CD8-positive, alpha-beta memory T cell (primary cell): ENCODE measurements around the gene UROD. TPM values are rescaled to one million over a fixed set of nuclear protein-coding genes. Genes with fewer than 3 reads are reported as not detected.

Experiments
- CTCF ChIA-PET: fragments of 350-600 bp; sonication (Branson Sonifier 250); formaldehyde crosslinking; loops from one replicate; lab custom pipeline; 2021; ENCODE audit warnings: antibody characterized with exemption; lab: Charles Lee
- POLR2A ChIA-PET: fragments of 350-600 bp; sonication (Branson Sonifier 250); formaldehyde crosslinking; loops from one replicate; lab custom pipeline; 2021; ENCODE audit warnings: antibody characterized with exemption; lab: Charles Lee
- DNase-seq, 5 donors: peaks; one replicate each; pipeline versions ENCODE4 v3.0.0 to v3.0.0-alpha.2; 2020 to 2022; ENCODE audit warnings: mixed read lengths in 1 of 5
- H3K27ac ChIP-seq: one replicate; pipeline ENCODE4 v1.7.0; 2013; ENCODE audit warnings: low read depth, mild to moderate bottlenecking, low read length, moderate library complexity
- H3K27me3 ChIP-seq: 2 replicates; pipeline ENCODE4 v1.7.0; 2013; ENCODE audit warnings: low read length, mild to moderate bottlenecking; ENCODE audit not compliant: insufficient read depth, poor library complexity, severe bottlenecking
- H3K36me3 ChIP-seq: 2 replicates; pipeline ENCODE4 v1.7.0; 2013; ENCODE audit warnings: mild to moderate bottlenecking, low read length, moderate library complexity; ENCODE audit not compliant: insufficient read depth
- H3K4me1 ChIP-seq: 2 replicates; pipeline ENCODE4 v1.7.0; 2013; ENCODE audit warnings: mild to moderate bottlenecking, low read length, moderate library complexity; ENCODE audit not compliant: insufficient read depth
- H3K4me3 ChIP-seq: 2 replicates; pipeline ENCODE4 v1.7.0; 2013; ENCODE audit warnings: mild to moderate bottlenecking, low read length
- H3K9me3 ChIP-seq: 2 replicates; pipeline ENCODE4 v1.7.0; 2013; ENCODE audit warnings: mild to moderate bottlenecking, low read length
- H3K27ac Mint-ChIP-seq, 8 donors: one replicate each; pipeline ENCODE4 v1.8.0; 2020 to 2021; ENCODE audit warnings: mixed read lengths in 8 of 8, mild to moderate bottlenecking in 6 of 8, inconsistent platforms in 3 of 8, moderate library complexity in 3 of 8
- H3K27me3 Mint-ChIP-seq, 2 donors: one replicate each; pipeline ENCODE4 v1.8.0; 2020 to 2021; ENCODE audit warnings: mixed read lengths in 2 of 2, mild to moderate bottlenecking in 1 of 2, moderate library complexity in 1 of 2
- H3K36me3 Mint-ChIP-seq, 3 donors: one replicate each; pipeline ENCODE4 v1.8.0; 2020 to 2021; ENCODE audit warnings: mixed read lengths in 3 of 3, inconsistent platforms in 1 of 3, mild to moderate bottlenecking in 1 of 3
- H3K4me1 Mint-ChIP-seq, 3 donors: one replicate each; pipeline ENCODE4 v1.8.0; 2020 to 2021; ENCODE audit warnings: mixed read lengths in 3 of 3, inconsistent platforms in 1 of 3, mild to moderate bottlenecking in 1 of 3
- H3K4me3 Mint-ChIP-seq, 7 donors: one replicate each; pipeline ENCODE4 v1.8.0; 2020 to 2021; ENCODE audit warnings: mixed read lengths in 7 of 7, mild to moderate bottlenecking in 6 of 7, moderate library complexity in 4 of 7, inconsistent platforms in 2 of 7
- H3K9me3 Mint-ChIP-seq, 5 donors: one replicate each; pipeline ENCODE4 v1.8.0; 2020 to 2022; ENCODE audit warnings: mixed read lengths in 5 of 5, mild to moderate bottlenecking in 3 of 5, moderate library complexity in 2 of 5, inconsistent platforms in 1 of 5
- polyA plus RNA-seq: library from polyadenylated mRNA; unstranded; fragments of 300-500 nt; fragmentation: Illumina TruSeq; gene quantifications from one replicate; pipeline ENCODE4 v1.2.3, GENCODE V29; 2021
- total RNA-seq, 2 experiments: library from RNA; stranded (reverse); gene quantifications; one replicate each; pipeline ENCODE4 v1.2.3, GENCODE V29; 2021

Gene UROD
- total and polyA plus RNA-seq, 3 experiments from 2014 or later: 62.9 to 92.4 (median 89.9) TPM

DNA sequence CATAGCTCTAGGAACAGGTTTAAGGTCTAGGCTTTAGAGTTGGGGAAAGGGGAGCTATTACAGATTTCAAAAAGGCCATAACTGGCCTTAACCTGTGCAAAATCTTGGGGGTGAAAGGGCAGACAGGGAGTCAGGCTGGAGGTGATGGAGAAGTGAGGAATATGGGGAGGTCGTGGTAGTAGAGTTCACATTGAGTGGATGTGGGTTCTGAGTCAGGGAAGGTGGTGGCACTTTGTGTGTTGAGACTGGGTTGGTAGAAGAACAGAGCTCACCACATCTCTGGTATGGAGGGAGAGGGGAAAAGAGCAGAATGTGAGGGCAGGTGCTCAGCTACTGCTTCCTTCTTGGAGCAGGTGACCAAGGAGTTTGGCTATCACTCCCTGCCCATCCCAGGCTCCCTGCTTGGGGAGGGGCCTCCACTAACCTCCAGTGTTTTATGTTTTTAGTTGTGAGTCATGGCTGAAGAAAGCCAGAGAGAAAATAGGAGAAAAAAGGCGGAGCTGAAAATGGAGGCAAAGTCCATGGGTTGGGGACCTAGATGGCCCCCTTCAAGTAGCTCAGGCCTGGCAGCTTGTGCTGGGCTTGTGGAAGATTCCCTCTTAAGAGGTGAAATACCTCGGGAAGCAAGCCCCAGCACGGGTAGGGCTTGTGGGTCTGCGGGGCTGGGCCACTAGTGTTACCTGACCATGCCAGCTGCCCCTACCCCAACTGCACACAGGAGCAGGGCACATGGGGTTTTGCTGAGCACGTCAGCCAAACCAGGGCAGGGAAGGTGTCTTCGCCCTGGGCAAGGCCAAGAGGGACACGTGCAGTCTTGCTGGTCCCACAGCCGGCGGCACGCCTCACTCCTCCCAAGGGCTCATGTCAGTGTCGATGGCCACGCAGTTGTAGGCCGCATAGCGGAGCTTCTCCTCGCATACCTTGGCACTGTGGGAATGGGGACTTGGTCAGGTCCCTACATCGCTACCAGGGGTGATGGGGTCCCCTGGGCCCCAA, 9.1 kb upstream of the UROD start:
- Histone ChIP-seq H3K4me3 (no peak overlapping the region), H3K27me3 (no peaks in the 10 kb centered on the region), H3K27ac (no peak overlapping the region), H3K4me1 (no peaks in the 10 kb centered on the region), H3K9me3 (no peaks in the 10 kb centered on the region), H3K36me3 (peaks cover 45% of the 10 kb centered on the region)
- peak overlapping the region in 1 of 7 donors; percentile 82 for H3K4me3 Mint-ChIP-seq
- POLR2A ChIA-PET: interaction anchor here (1.2 kb wide), 1 partner anchor 9 kb away, joined by 3 read pairs; the partner anchor contains the start of gene HECTD3
- DNase-seq: no peak
- H3K27ac Mint-ChIP-seq: peak overlapping the region in 4 of 8 donors; percentile 1 to 87 (median 12)
- H3K4me1 Mint-ChIP-seq: peaks cover 4 to 12% (median 5%) of the 10 kb centered on the region in 3 donors
- peaks cover 0 to 3% of the 10 kb centered on the region in 2 donors for H3K27me3 Mint-ChIP-seq
- CTCF ChIA-PET: interaction anchor here (0.9 kb wide), 1 partner anchor 14 kb away, joined by 3 read pairs; no protein-coding TSS in a partner anchor
- peaks cover 5 to 69% (median 29%) of the 10 kb centered on the region in 3 donors for H3K36me3 Mint-ChIP-seq
- H3K9me3 Mint-ChIP-seq: no peaks in the 10 kb centered on the region

DNA sequence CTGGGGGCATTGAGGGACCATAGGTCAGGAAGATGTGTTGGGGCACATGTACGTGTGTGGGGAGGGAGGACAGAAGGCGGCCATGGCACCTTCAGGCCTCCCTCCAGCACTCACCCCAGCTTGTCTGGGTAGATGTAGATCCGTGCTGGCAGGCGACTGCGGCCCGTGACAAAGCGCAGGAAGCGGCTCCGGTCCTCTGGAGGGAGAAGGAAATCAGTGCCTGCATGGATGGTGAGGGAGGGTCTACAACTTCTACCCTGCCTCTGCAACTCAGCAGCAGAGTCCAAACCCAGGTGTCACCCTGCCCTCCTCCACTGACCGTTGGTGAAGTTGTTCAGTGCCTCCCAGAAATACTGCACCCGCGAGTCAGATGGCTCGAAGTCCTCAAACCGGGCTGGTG, 8.3 kb upstream of the UROD start:
- H3K36me3 Mint-ChIP-seq: peaks cover 5 to 77% (median 30%) of the 10 kb centered on the region in 3 donors
- H3K9me3 ChIP-seq: no peaks in the 10 kb centered on the region
- ChIA-PET CTCF (interaction anchor here (0.9 to 1.5 kb wide), 2 partner anchors 10 to 15 kb away, joined by 3 to 8 read pairs; no protein-coding TSS in a partner anchor), POLR2A (no interaction called here)
- no peak overlapping the region for H3K4me3 ChIP-seq
- H3K27ac Mint-ChIP-seq: peak overlapping the region in 1 of 8 donors; percentile 23
- peak overlapping the region in 1 of 7 donors; percentile 82 for H3K4me3 Mint-ChIP-seq
- H3K9me3 Mint-ChIP-seq: no peaks in the 10 kb centered on the region
- peaks cover 5 to 17% (median 12%) of the 10 kb centered on the region in 3 donors for H3K4me1 Mint-ChIP-seq
- H3K27me3 ChIP-seq: no peaks in the 10 kb centered on the region
- DNase-seq: no peak
- H3K4me1 ChIP-seq: no peaks in the 10 kb centered on the region
- peaks cover 0 to 3% of the 10 kb centered on the region in 2 donors for H3K27me3 Mint-ChIP-seq
- peaks cover 53% of the 10 kb centered on the region for H3K36me3 ChIP-seq
- H3K27ac ChIP-seq: no peak overlapping the region

GRCh38 chr1:45004281-45004920, 7.7 kb upstream of the UROD start:
- no peak overlapping the region for H3K4me3 ChIP-seq
- no peak overlapping the region for H3K27ac ChIP-seq
- H3K27me3 Mint-ChIP-seq: peaks cover 0 to 3% of the 10 kb centered on the region in 2 donors
- no peaks in the 10 kb centered on the region for H3K9me3 Mint-ChIP-seq
- H3K27ac Mint-ChIP-seq: peak overlapping the region in 5 of 8 donors; percentile 9 to 84 (median 32)
- H3K9me3 ChIP-seq: no peaks in the 10 kb centered on the region
- DNase-seq: no peak
- H3K4me1 ChIP-seq: peaks cover 2% of the 10 kb centered on the region
- ChIA-PET CTCF (interaction anchor here (0.7 to 1.5 kb wide), 2 partner anchors 10 to 18 kb away, joined by 3 to 8 read pairs; partner anchors contain the start of gene EIF2B3), POLR2A (no interaction called here)
- no peaks in the 10 kb centered on the region for H3K27me3 ChIP-seq
- peaks cover 59% of the 10 kb centered on the region for H3K36me3 ChIP-seq
- H3K36me3 Mint-ChIP-seq: peaks cover 5 to 84% (median 30%) of the 10 kb centered on the region in 3 donors
- peak overlapping the region in 1 of 7 donors; percentile 18 for H3K4me3 Mint-ChIP-seq
- peaks cover 9 to 24% (median 19%) of the 10 kb centered on the region in 3 donors for H3K4me1 Mint-ChIP-seq

DNA sequence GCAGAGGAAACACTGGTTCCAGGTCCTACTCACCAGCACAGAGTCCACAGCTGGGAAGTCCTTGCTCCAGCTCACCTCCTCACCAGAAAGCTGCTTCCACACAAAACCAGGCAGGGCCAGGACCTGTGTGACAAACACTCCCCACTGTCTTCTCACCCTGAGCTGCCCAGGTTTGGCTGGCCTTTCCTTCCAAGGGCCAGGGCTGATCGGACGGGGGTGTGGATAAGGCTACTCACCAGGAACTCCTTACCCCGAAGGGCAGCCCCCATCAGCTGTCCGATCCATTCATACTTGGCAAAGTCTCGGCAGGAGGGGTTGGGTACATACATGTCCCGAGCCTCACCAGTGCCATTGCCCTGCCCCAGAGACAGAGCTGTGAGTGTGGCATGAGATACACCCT, 6.3 kb upstream of the UROD start:
- no peak overlapping the region for H3K27ac ChIP-seq
- Mint-ChIP-seq H3K27me3 (peaks cover 0 to 3% of the 10 kb centered on the region in 2 donors), H3K4me1 (peaks cover 18 to 30% (median 28%) of the 10 kb centered on the region in 3 donors), H3K36me3 (peaks cover 5 to 94% (median 30%) of the 10 kb centered on the region in 3 donors), H3K9me3 (no peaks in the 10 kb centered on the region), H3K4me3 (peak overlapping the region in 1 of 7 donors; percentile 84), H3K27ac (peak overlapping the region in 2 of 8 donors; percentile 29 to 63)
- ChIA-PET POLR2A (no interaction called here), CTCF (interaction anchor here (0.8 to 1.4 kb wide), 2 partner anchors 298 to 487 kb away, joined by 3 to 4 read pairs; no protein-coding TSS in a partner anchor)
- no peaks in the 10 kb centered on the region for H3K27me3 ChIP-seq
- H3K4me1 ChIP-seq: peaks cover 12% of the 10 kb centered on the region
- no peaks in the 10 kb centered on the region for H3K9me3 ChIP-seq
- no peak overlapping the region for H3K4me3 ChIP-seq
- H3K36me3 ChIP-seq: peaks cover 60% of the 10 kb centered on the region
- no peak for DNase-seq

DNA sequence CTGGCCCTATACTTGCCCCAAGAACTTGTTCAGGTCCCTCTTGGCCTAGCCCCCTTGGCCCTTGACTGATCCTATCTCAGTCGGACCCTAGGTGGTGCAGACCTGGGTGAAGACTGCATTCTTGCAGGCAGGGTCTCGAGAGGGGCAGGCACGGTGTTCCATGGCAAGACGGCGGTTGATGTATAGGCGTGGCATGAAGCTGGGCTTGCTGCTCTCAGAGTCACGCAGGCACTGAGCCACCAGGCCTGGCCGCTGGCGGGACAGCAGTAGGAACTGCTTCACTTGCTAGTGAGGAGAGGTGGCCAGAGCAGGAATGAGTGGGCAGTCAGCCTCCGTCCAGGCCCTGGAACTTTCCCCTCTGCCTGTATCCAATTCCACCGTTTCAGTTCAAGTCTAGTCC, 4.7 kb upstream of the UROD start:
- Histone ChIP-seq H3K36me3 (peaks cover 60% of the 10 kb centered on the region), H3K27ac (no peak overlapping the region), H3K27me3 (no peaks in the 10 kb centered on the region), H3K9me3 (no peaks in the 10 kb centered on the region), H3K4me3 (no peak overlapping the region), H3K4me1 (peaks cover 20% of the 10 kb centered on the region)
- peaks cover 0 to 3% of the 10 kb centered on the region in 2 donors for H3K27me3 Mint-ChIP-seq
- H3K36me3 Mint-ChIP-seq: peaks cover 5 to 84% (median 27%) of the 10 kb centered on the region in 3 donors
- POLR2A ChIA-PET: no interaction called here
- peaks cover 26 to 40% (median 38%) of the 10 kb centered on the region in 3 donors for H3K4me1 Mint-ChIP-seq
- peak overlapping the region in 1 of 8 donors; percentile 17 for H3K27ac Mint-ChIP-seq
- CTCF ChIA-PET: no interaction called here
- DNase-seq: no peak
- H3K9me3 Mint-ChIP-seq: no peaks in the 10 kb centered on the region
- peak overlapping the region in 1 of 7 donors; percentile 56 for H3K4me3 Mint-ChIP-seq

DNA sequence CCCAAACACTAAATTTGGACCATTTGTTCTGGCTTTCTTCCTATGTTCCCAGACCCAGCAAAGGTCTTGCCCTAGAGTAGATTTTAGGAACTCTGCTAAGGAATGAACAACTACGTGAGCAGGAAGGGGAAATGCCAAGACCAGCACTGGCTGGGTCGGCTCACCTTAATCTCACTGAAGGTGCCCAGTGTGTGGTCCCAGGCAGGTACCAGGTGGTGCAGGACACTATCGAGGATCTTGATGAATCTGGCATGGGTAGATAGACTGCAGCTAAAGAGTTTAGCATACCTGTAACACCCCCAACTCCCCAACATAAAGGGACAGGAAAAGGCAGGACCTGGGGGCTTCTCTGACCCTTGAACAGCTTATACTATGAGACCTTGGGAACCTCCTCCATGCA, 4.0 kb upstream of the UROD start:
- Histone ChIP-seq H3K36me3 (peaks cover 55% of the 10 kb centered on the region), H3K9me3 (no peaks in the 10 kb centered on the region), H3K4me3 (no peak overlapping the region), H3K27ac (no peak overlapping the region), H3K4me1 (peaks cover 28% of the 10 kb centered on the region), H3K27me3 (no peaks in the 10 kb centered on the region)
- Mint-ChIP-seq H3K4me3 (peak overlapping the region in 4 of 7 donors; percentile 7 to 56 (median 38)), H3K36me3 (peaks cover 0 to 76% (median 23%) of the 10 kb centered on the region in 3 donors), H3K4me1 (peaks cover 27 to 48% (median 46%) of the 10 kb centered on the region in 3 donors), H3K27ac (peak overlapping the region in 3 of 8 donors; percentile 17 to 83 (median 32)), H3K27me3 (peaks cover 0 to 3% of the 10 kb centered on the region in 2 donors), H3K9me3 (no peaks in the 10 kb centered on the region)
- DNase-seq: no peak
- ChIA-PET POLR2A (no interaction called here), CTCF (interaction anchor here (1.2 kb wide), 1 partner anchor 10 kb away, joined by 3 read pairs; no protein-coding TSS in a partner anchor)

DNA sequence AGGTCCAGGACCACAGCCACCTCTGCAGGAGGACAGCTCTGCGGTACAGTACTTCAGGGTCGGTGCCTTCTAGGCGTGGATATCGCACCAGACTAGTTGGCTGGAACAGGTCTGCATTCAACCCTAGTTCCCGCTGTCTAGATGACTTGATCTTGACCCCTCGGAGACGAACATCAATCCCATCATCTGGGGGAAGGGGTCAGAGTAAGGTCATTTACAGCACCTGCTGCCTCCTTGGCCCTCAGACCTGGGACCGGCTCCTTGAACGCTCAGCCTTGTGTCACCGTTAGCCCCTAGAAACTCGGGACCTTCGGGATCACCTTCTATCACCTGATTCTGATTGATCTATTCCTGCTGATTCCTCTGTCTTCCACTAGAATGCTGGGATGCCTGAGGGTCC, 3.5 kb upstream of the UROD start:
- Histone ChIP-seq H3K27ac (no peak overlapping the region), H3K4me1 (peaks cover 31% of the 10 kb centered on the region), H3K36me3 (peaks cover 51% of the 10 kb centered on the region), H3K9me3 (no peaks in the 10 kb centered on the region), H3K27me3 (no peaks in the 10 kb centered on the region), H3K4me3 (no peak overlapping the region)
- DNase-seq: no peak
- H3K4me3 Mint-ChIP-seq: peak overlapping the region in 6 of 7 donors; percentile 5 to 56 (median 38)
- peaks cover 0 to 3% of the 10 kb centered on the region in 2 donors for H3K27me3 Mint-ChIP-seq
- H3K9me3 Mint-ChIP-seq: no peaks in the 10 kb centered on the region
- peak overlapping the region in 4 of 8 donors; percentile 17 to 85 (median 54) for H3K27ac Mint-ChIP-seq
- ChIA-PET CTCF (interaction anchor here (1.2 to 6.6 kb wide), 3 partner anchors 10 to 293 kb away, joined by 3 to 173 read pairs (median 4); partner anchors contain the start of gene PLK3), POLR2A (no interaction called here)
- peaks cover 0 to 72% (median 21%) of the 10 kb centered on the region in 3 donors for H3K36me3 Mint-ChIP-seq
- peaks cover 28 to 50% (median 50%) of the 10 kb centered on the region in 3 donors for H3K4me1 Mint-ChIP-seq
